ENCODE data around the gene ZWILCH.

Gene ZWILCH

DNA sequence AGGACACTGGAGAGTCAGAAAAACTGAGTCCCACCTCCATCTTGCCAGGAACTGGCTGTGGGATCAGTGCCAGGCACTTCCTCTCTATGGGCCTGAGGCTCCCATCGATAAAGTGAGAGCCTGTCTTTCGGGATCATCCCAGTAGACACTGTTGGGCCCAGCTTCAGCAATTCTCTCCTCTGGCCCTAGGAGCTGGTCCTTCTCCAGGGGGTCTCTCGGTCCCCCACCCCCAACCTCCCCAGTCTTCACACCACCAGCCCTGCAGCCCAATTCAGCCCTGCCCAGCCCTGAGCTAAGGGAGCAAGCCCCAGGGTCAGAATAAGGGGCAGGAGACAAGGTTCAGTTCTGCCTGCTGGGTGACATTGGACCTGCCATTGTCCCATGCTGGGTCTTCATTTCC is 65.2 kb downstream of the ZWILCH start:
- H3K9me2 ChIP-seq (replicated peaks; ENCODE audit: low read depth, low read length) = no peaks in the 10 kb centered on the region
- no peaks in the 10 kb centered on the region for H3K4me1 ChIP-seq (ENCODE audit: insufficient read depth, low read length, poor library complexity, severe bottlenecking)
- H2AFZ ChIP-seq (ENCODE audit: low read length) = no peak overlapping the region
- H3K9ac ChIP-seq (ENCODE audit: low read depth, low read length, poor library complexity, severe bottlenecking) = no peak overlapping the region
- H3K4me2 ChIP-seq (ENCODE audit: low read depth, low read length, poor library complexity, severe bottlenecking) = no peak overlapping the region
- no peak for TF ChIP-seq EZH2phosphoT487 (IDR thresholded peaks at IDR 0.05; ENCODE audit: borderline replicate concordance)
- TF ChIP-seq, protein P1, sequence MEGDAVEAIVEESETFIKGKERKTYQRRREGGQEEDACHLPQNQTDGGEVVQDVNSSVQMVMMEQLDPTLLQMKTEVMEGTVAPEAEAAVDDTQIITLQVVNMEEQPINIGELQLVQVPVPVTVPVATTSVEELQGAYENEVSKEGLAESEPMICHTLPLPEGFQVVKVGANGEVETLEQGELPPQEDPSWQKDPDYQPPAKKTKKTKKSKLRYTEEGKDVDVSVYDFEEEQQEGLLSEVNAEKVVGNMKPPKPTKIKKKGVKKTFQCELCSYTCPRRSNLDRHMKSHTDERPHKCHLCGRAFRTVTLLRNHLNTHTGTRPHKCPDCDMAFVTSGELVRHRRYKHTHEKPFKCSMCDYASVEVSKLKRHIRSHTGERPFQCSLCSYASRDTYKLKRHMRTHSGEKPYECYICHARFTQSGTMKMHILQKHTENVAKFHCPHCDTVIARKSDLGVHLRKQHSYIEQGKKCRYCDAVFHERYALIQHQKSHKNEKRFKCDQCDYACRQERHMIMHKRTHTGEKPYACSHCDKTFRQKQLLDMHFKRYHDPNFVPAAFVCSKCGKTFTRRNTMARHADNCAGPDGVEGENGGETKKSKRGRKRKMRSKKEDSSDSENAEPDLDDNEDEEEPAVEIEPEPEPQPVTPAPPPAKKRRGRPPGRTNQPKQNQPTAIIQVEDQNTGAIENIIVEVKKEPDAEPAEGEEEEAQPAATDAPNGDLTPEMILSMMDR (conservative IDR thresholded peaks at IDR 0.05; ENCODE audit: low read length) = no peak
- H3K79me2 ChIP-seq (ENCODE audit: insufficient read depth, low read length) = no peaks in the 10 kb centered on the region
- H3K4me3 ChIP-seq (ENCODE audit: low read length, poor library complexity, severe bottlenecking) = no peak overlapping the region
- no peaks in the 10 kb centered on the region for H3F3A ChIP-seq (ENCODE audit: low read depth)
- no peaks in the 10 kb centered on the region for H3K36me3 ChIP-seq (ENCODE audit: insufficient read depth, low read length)
- H3K27me3 ChIP-seq (ENCODE audit: insufficient read depth, low read length, poor library complexity, severe bottlenecking) = no peaks in the 10 kb centered on the region
- no peaks in the 10 kb centered on the region for H3K9me3 ChIP-seq (ENCODE audit: insufficient read depth, low read depth, low read length)
- H4K20me1 ChIP-seq (ENCODE audit: insufficient read depth, low read length, poor library complexity, severe bottlenecking) = no peaks in the 10 kb centered on the region

DNA sequence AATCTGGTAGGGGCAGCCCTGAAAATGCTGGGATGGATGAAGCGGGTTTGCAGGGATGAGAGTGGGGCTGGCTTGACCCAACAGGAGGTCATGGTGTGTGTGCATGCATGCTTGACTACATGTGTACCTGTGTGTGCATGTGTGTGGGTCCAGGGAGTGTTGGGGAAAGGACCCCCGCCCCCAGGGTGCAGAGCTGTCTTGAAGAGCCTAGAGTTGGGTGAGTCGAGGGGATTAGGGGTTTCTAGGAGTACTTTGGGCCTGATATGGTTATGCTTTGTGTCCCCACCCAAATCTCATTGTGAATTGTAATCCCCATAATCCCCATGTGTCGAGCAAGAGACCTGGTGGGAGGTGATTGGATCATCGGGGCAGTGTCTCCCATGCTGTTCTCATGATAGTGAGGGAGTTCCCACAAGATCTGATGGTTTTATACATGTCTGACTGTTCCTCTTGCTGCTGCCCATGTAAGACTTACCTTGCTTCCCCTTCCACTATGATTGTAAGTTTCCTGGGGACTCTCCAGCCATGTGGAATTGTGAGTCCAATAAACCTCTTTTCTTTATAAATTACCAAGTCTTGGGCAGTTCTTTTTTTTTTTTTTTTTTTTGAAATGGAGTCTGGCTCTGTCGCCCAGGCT is 65.8 kb downstream of the ZWILCH start:
- H3K4me3 ChIP-seq (ENCODE audit: low read length, poor library complexity, severe bottlenecking) = no peak overlapping the region
- H3K27me3 ChIP-seq (ENCODE audit: insufficient read depth, low read length, poor library complexity, severe bottlenecking) = no peaks in the 10 kb centered on the region
- H3K9me3 ChIP-seq (ENCODE audit: insufficient read depth, low read depth, low read length) = no peaks in the 10 kb centered on the region
- TF ChIP-seq EZH2phosphoT487 (IDR thresholded peaks at IDR 0.05; ENCODE audit: borderline replicate concordance) = no peak
- no peaks in the 10 kb centered on the region for H4K20me1 ChIP-seq (ENCODE audit: insufficient read depth, low read length, poor library complexity, severe bottlenecking)
- no peak overlapping the region for H3K9ac ChIP-seq (ENCODE audit: low read depth, low read length, poor library complexity, severe bottlenecking)
- no peaks in the 10 kb centered on the region for H3K9me2 ChIP-seq (replicated peaks; ENCODE audit: low read depth, low read length)
- no peaks in the 10 kb centered on the region for H3K36me3 ChIP-seq (ENCODE audit: insufficient read depth, low read length)
- H3F3A ChIP-seq (ENCODE audit: low read depth) = no peaks in the 10 kb centered on the region
- H3K79me2 ChIP-seq (ENCODE audit: insufficient read depth, low read length) = no peaks in the 10 kb centered on the region
- H3K4me1 ChIP-seq (ENCODE audit: insufficient read depth, low read length, poor library complexity, severe bottlenecking) = no peaks in the 10 kb centered on the region
- no peak overlapping the region for H3K4me2 ChIP-seq (ENCODE audit: low read depth, low read length, poor library complexity, severe bottlenecking)
- H2AFZ ChIP-seq (ENCODE audit: low read length) = no peak overlapping the region

DNA sequence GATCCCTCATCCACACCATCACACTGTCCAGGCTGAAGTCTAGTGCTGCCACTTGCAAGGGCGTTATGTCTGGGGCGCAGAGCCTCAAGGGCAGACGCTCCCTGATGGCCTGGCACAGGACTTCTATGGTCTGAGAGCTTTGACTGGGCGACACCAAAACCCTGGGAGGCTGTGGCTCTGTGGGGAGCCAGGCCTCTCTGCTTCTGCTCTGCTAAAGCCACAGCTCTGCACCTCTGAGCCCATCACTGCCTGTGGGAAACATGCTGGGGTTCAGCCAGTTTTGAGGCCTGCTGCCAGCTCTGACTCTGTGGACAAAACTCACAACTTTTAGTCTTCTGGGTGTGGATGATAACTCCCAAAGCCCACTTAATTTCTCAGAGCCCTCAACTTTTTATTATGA is 67.0 kb downstream of the ZWILCH start:
- Histone ChIP-seq H3K4me3 (ENCODE audit: low read length, poor library complexity, severe bottlenecking) (no peak overlapping the region), H3F3A (ENCODE audit: low read depth) (no peaks in the 10 kb centered on the region), H3K4me1 (ENCODE audit: insufficient read depth, low read length, poor library complexity, severe bottlenecking) (no peaks in the 10 kb centered on the region), H4K20me1 (ENCODE audit: insufficient read depth, low read length, poor library complexity, severe bottlenecking) (no peaks in the 10 kb centered on the region), H3K9ac (ENCODE audit: low read depth, low read length, poor library complexity, severe bottlenecking) (no peak overlapping the region), H2AFZ (ENCODE audit: low read length) (no peak overlapping the region), H3K36me3 (ENCODE audit: insufficient read depth, low read length) (no peaks in the 10 kb centered on the region), H3K79me2 (ENCODE audit: insufficient read depth, low read length) (no peaks in the 10 kb centered on the region), H3K9me3 (ENCODE audit: insufficient read depth, low read depth, low read length) (no peaks in the 10 kb centered on the region), H3K4me2 (ENCODE audit: low read depth, low read length, poor library complexity, severe bottlenecking) (no peak overlapping the region), H3K9me2 (replicated peaks; ENCODE audit: low read depth, low read length) (no peaks in the 10 kb centered on the region), H3K27me3 (ENCODE audit: insufficient read depth, low read length, poor library complexity, severe bottlenecking) (no peaks in the 10 kb centered on the region)
- TF ChIP-seq EZH2phosphoT487 (IDR thresholded peaks at IDR 0.05; ENCODE audit: borderline replicate concordance) = no peak
- TF ChIP-seq, protein P1 (conservative IDR thresholded peaks at IDR 0.05; ENCODE audit: low read length) = no peak

DNA sequence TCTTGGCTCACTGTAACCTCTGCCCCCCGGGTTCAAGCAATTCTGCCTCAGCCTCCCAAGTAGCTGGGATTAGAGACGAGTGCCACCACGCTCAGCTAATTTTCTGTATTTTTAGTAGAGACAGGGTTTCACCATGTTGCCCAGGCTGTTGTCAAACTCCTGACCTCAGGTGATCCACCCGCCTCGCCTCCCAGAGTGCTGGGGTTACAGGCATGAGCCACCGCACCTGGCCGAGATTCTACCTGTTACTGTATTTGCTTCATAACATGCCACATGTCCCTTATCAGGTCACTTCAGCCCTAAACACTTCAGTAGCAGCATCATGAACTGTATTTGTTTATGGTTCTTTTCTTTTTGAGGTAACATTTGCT is 68.2 kb downstream of the ZWILCH start:
- H3K4me3 ChIP-seq (ENCODE audit: low read length, poor library complexity, severe bottlenecking) = no peak overlapping the region
- no peaks in the 10 kb centered on the region for H3K4me1 ChIP-seq (ENCODE audit: insufficient read depth, low read length, poor library complexity, severe bottlenecking)
- H3K79me2 ChIP-seq (ENCODE audit: insufficient read depth, low read length) = no peaks in the 10 kb centered on the region
- no peaks in the 10 kb centered on the region for H3K9me3 ChIP-seq (ENCODE audit: insufficient read depth, low read depth, low read length)
- no peak overlapping the region for H3K4me2 ChIP-seq (ENCODE audit: low read depth, low read length, poor library complexity, severe bottlenecking)
- no peak overlapping the region for H3K9ac ChIP-seq (ENCODE audit: low read depth, low read length, poor library complexity, severe bottlenecking)
- no peaks in the 10 kb centered on the region for H4K20me1 ChIP-seq (ENCODE audit: insufficient read depth, low read length, poor library complexity, severe bottlenecking)
- H3F3A ChIP-seq (ENCODE audit: low read depth) = no peaks in the 10 kb centered on the region
- H3K9me2 ChIP-seq (replicated peaks; ENCODE audit: low read depth, low read length) = no peaks in the 10 kb centered on the region
- no peak overlapping the region for H2AFZ ChIP-seq (ENCODE audit: low read length)
- no peaks in the 10 kb centered on the region for H3K27me3 ChIP-seq (ENCODE audit: insufficient read depth, low read length, poor library complexity, severe bottlenecking)
- no peaks in the 10 kb centered on the region for H3K36me3 ChIP-seq (ENCODE audit: insufficient read depth, low read length)
- no peak for TF ChIP-seq EZH2phosphoT487 (IDR thresholded peaks at IDR 0.05; ENCODE audit: borderline replicate concordance)
- TF ChIP-seq, protein P1 (conservative IDR thresholded peaks at IDR 0.05; ENCODE audit: low read length) = no peak

Data from Loucy (cell line).